Measurements from ENCODE around the gene DNAJC2.
"Not testable (repeated sequence)": the region's sequence is repeated elsewhere in the genome, so short reads cannot be mapped to it uniquely, and the experiment has no call there.

DNAJC2 gene

DNA sequence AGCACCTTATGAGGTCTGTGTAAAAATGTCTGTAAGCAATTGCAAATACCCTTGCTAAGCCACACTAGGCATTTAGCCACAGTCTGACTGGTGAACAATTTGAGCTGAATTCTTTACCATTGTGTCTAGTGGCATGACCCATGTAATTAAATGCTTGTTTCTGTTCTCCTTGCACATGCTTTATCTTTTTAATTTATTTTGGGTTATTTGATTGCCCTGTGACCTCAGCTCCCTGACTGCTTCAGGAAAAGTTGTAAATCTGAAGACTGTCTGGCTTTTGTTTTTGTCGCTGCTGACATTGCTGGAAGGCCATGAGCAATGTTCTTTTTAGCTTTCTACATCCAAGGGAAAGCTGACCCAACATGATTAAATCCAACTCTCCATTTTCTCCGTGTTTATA is 78.3 kb downstream of the DNAJC2 start:
- DNase-seq (ENCODE audit: low spot score) = not testable (repeated sequence)

DNA sequence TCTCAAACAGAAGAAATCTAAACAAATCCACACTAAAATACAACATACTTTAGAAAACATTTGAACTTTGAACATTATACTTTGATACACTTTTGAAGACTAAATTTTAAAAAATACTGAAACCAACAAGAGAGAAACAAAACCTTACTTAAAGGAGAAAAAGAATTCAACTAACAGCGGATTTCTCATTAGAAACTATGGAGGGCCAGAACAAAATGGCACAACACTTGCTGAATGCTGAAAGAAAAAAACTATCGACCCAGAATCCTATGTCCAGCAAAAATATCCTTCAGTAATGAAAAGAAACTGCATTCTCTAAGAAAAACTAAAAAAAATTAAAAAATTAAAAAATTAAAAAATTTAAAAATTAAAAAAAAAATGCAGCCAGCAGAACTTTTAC is 80.5 kb downstream of the DNAJC2 start:
- DNase-seq (ENCODE audit: low spot score) = not testable (repeated sequence)

All from LoVo (cell line).